Stimulated activated CD4-positive, alpha-beta T cell treated with anti-CD3 and anti-CD28 coated beads, Interleukin-4, amount 100 ng/mL, for 24 hours (primary cell): ENCODE data around the gene ISOC1.

ENCODE experiments used
- DNase-seq: peaks from one replicate; pipeline ENCODE4 v3.0.0-alpha.2; 2020

ISOC1 gene

DNA sequence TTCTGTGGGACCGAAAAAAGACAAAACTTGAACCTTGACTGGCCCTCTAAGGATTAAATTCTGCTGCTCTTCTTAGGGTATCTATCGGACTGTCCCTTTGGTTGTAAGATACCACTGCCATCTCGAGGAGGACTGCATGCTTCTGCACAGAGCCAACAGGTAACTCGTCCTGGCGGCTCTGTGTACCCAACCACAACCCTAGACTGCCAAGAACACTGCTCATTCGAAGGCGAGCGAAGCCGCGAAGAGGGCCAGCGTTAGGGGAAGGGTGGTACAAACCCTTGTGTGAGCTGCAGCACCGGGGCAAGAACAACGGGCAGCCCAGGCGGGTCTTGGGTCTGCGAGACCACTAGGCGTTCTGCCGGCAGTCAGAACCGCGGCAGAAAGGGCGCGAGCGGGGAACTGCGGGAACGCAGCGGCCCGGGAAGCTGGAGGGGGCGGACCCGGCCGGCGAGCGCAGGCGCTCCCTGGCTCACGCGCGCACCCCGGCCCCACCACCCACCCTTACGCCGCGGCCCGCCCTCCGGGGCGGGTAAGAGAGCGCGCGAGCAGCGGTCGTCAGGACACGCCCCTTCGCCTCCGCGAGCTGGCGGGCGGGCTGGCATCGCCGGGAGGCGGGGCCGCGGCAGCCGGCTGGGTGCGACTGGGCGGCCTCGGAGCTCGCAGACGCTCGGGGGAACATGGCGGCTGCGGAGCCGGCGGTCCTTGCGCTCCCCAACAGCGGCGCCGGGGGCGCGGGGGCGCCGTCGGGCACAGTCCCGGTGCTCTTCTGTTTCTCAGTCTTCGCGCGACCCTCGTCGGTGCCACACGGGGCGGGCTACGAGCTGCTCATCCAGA lies at the start of gene ISOC1:
Gene ISOC1, plus strand, starts transcription at position 663 of the 837 bp plus-strand sequence. Its CDS starts 18 bp downstream, at position 681.
- DNase-seq, result peak; percentile 92

DNA sequence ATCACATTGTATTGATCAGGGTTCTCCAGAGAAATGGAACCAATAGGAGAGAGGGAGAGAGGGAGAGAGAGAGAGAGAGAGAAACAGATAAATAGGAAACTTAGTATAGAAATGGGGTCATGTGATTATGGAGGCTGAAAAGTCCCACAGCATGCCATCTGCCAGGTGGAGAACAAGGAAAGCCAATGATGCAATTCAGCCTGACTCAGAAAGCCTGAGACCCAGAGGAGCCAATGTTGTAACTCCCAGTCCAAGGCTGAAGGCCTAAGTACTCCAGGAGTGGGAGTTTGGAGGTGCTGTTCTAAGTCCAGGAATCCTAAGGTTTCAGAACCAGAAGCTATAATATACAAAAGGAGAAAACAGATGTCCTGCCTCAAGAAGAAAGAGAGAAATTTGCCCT lies 48.4 kb upstream of the ISOC1 start:
- DNase-seq, result no peak

GRCh38 chr5:129048509-129048908 lies 46.0 kb upstream of the ISOC1 start:
- DNase-seq, result no peak

GRCh38 chr5:129049126-129049799 lies 45.3 kb upstream of the ISOC1 start:
- no peak for DNase-seq

DNA sequence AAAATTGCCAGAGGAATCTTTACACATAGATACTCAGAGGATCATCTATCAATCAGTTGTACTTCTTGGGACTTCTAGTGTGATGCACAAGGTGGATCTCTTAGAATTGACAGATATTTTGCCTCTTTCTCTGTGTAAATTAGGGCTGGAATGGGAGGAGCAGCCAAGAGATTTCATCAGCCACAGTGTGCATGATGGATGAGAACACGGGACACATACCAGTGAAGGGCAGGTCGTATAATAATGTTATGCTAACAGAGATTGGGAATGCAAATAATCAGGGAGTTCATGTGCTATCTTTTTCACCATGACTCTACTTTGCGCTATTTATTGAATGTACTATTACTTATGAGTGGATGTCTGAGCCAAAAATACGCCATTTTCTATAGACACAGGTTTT lies 43.3 kb upstream of the ISOC1 start:
- DNase-seq, result no peak

- no peak for DNase-seq
Measured at GRCh38 chr5:129053438-129053837, 41.1 kb upstream of the ISOC1 start.

DNA sequence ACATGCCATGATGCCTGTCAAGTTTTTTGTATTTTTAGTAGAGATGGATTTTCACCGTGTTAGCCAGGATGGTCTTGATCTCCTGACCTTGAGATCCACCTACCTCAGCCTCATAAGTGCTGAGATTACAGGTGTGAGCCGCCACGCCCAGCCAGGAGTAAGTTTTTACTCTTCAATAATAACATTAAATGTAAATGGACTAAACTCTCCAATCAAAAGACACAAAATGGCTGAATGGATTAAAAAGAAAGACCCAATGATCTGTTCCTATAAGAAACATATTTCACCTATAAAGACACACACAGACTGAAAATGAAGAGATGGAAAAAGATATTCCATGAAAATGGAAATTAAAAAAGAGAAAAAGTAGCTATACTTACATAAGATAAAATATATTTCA lies 37.2 kb upstream of the ISOC1 start:
- DNase-seq, result no peak

DNA sequence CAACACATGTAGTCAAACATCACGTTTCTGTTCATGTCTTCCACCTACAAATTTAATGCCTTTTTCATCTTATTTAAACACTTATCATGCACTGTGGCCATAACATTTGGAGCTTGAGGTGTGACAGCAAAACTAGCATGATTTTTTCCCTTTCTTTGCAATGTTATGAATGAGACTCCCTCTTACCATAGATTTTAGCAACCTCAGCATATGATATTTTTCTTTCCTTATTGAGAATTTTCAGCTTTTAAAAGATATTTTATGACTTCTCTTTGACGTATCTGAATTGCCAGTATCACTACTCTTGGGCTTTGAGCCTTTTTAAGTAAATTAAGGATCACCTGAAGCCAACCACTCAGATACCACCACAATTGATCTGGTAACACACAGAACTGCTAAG lies 32.7 kb upstream of the ISOC1 start:
- no peak for DNase-seq

DNA sequence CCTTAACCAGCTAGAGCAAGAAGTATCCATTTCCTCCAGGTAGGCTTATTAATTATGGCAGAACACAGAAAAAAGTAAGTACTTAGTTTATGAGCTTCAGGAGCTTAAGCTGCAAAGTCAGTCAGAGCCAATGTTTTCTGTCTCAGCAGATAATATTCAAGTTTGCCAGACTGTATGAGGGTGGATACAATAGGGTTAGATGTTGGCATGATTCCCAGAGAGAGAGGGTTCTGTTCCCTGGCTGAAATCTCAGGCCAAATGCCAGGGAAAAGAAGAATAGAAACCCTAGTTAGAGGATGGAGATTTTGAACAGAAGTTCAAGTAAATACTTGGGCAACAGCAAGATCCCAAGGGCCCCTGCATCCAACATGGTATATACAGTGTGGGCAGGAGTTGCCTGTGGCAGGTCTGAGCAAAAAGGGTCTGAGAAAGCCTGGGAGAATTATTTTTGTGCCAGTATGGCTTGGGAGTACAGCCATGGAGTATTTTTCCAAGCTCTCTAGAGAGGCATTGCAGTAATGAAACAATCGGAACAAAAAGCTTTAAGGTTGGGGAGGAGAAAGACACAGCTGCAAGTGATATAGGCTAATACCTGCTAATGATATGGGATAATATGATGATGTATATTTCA lies 31.0 kb upstream of the ISOC1 start:
- DNase-seq, result no peak

DNA sequence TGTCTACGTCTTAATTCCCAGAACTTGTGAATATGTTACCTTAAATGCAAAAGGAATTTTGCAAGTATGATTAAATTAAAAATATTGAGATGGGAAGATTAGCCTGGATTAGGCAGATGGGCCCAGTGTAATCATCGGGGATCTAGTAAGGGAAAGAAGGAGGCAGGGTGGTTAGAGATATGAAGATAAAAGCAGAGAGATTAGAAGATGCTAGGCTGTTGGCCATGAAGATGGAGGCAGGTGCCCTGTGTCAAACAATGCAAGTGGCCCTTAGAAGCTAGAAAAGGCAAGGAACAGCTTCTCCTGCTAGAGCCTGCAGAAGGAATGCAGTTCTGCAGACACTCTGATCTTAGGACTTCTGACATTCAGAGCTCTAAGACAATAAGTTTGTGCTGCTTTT lies 28.8 kb upstream of the ISOC1 start:
- no peak for DNase-seq

- DNase-seq, result no peak
Measured at GRCh38 chr5:129067745-129068144, 26.8 kb upstream of the ISOC1 start.

DNA sequence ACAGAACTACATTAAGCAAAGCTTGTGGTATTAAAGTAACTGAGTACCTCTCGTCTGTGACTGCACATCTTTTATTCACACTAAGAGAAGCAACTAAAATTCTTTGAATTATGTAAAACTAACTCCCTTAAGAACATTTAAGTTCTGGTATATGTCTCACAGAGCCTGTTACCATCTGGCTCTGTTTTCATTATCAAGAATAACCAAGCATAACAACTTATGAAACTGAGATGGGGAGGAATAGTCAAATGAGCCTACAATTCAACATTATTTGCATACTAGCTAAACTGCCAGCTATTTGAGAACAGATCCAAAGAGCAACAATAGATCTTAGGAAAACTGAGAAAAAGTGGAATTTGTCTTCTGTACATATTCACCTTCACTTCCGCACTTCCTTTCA lies 25.3 kb upstream of the ISOC1 start:
- DNase-seq, result no peak

- DNase-seq, result no peak
Measured at GRCh38 chr5:129073111-129073510, 21.4 kb upstream of the ISOC1 start.

DNA sequence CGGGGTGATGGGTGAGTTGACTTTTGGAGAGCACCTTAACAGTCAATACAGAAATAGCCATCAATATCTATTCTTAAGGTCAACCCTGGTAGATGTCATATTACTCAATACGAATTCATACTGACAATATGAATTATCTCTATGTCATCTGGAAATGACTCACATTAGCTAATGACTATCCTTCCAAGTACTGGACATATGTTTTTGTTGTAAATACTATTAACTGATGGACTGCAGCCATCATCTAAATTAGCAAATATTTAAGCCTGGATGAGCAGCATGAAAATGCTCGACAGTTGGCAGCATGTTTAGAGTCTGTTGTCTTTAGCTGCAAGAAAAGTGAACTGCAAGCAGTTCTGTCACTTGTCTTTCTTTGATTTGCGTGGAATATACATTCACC lies 19.6 kb upstream of the ISOC1 start:
- no peak for DNase-seq

DNA sequence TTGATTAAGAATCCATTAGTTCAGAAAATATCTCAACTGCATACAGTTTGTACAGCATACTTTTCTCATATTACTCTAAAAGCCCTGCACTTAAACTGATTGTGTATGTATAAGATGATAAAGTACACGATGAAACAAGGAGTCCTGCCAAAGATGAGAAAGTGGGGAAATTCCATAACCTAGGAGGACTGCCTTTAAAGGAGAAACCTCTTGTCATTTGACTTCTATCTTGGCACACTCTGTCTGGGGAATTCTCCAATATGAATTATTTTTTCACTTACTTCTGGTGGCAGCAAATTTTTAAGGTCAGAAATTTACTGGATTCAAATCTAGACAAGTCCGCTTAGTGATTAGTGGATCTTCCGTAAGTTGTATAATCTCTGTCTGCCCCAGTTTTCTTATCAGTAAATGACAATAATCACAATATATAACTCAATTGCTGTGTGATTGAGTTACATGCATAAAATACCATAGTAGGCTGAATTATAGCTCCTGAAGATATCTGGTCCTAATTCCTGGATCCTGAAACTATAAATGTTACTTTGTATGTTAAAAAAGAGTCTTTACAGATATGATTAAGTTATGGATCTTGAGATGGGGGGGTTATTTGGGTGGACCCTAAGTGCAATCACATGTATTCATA lies 17.0 kb upstream of the ISOC1 start:
- DNase-seq, result no peak

DNA sequence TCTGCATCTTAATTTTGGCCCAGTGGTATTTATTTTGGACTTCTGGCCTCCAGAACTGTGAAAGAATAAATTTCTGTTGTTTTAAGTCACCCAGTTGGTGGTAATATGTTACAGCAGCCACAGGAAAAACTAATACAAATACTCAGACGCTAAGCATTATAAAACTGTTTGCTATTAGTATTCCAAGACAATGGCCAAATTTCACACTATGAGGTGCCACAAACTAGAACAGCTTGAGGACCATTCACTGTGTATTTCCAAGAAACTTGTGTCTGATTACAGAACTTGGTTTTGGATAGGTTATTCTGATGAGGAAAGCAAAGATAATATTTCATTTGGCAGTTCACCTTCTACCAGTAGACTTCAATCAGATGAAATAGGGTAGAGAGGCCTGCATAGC lies 16.3 kb upstream of the ISOC1 start:
- no peak for DNase-seq

- DNase-seq, result no peak
Measured at GRCh38 chr5:129078660-129079059, 15.9 kb upstream of the ISOC1 start.

DNA sequence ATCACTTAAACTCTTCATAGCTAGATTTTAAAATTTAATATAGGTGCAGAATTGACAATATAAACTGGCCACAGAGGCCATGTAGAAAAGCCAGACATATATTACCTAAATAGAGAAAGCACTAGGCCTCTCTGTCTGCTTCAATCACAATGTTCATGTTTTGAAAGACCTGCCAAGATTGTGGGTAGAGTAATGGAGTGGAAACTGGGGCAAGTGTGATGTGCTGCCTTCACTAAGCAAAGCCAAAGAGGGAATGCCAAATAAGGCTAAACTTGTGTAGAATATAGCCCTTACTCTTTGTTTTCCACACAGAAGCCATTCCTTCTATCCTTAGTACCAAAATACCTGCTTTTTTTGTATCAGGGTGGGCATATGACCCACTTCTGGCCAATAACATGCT lies 15.1 kb upstream of the ISOC1 start:
- no peak for DNase-seq

DNA sequence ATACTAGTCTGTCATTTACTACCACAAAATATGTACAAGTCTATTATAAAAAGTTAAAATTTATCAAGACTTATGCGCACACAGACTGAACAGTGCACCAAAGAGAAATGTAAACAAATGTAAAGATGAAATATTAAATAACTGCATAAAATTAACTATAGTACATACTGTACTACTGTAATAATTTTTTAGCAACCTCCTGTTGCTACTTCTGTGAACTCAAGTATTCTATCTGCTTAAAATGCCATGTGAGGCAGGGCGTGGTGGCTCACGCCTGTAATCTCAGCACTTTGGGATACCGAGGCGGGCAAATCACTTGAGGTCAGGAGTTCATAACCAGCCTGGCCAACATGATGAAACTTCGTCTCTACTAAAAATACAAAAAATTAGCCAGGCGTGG lies 13.8 kb upstream of the ISOC1 start:
- no peak for DNase-seq

- DNase-seq, result no peak
Measured at GRCh38 chr5:129082225-129083136, 12.1 kb upstream of the ISOC1 start.

- peak; percentile 38 for DNase-seq
Measured at GRCh38 chr5:129094924-129095899, 663 bp downstream of the ISOC1 start.
